DMS114 treated with DMSO at 0.1 percent for 48 hours (cell line): ENCODE data around the gene CDH22.

Experiments used
- DNase-seq: peaks from one replicate; lab custom pipeline; 2025; ENCODE audit not compliant: unreplicated experiment; lab: John Stamatoyannopoulos, UW

Gene CDH22

GRCh38 chr20:46324960-46325703 lies 16.8 kb upstream of the CDH22 start:
- no peak for DNase-seq

DNA sequence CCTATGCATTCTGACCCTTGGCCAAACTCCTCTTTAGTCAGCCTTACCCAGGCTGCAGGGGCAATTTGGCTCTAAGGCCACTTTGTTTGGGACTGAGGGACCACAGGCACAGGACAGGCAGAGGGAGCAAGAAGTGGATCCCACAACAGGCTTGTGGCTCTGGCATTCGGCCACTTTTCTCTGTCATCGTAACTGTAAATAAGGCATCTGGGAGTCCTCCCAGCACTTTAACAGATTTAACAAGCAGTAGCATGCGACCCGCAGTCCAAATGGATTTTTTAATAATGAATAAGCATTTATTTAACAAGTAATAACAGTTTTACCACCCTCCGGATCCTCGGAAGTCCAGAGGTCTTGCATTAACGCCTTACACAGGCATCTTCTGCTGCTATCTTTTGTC lies 16.1 kb upstream of the CDH22 start:
- DNase-seq = no peak

GRCh38 chr20:46323557-46323956 lies 15.3 kb upstream of the CDH22 start:
- DNase-seq = no peak

- DNase-seq = no peak
These were observed 14.3 kb upstream of the CDH22 start for GRCh38 chr20:46322641-46323040.

GRCh38 chr20:46317685-46318177 lies 9.4 kb upstream of the CDH22 start:
- DNase-seq = no peak

GRCh38 chr20:46316984-46317684 lies 8.8 kb upstream of the CDH22 start:
- DNase-seq = no peak

- no peak for DNase-seq
These were observed 7.0 kb upstream of the CDH22 start for GRCh38 chr20:46315311-46315710.

GRCh38 chr20:46312945-46313861 lies 4.9 kb upstream of the CDH22 start:
- DNase-seq = no peak

GRCh38 chr20:46312075-46312944 lies 4.0 kb upstream of the CDH22 start:
- no peak for DNase-seq

DNA sequence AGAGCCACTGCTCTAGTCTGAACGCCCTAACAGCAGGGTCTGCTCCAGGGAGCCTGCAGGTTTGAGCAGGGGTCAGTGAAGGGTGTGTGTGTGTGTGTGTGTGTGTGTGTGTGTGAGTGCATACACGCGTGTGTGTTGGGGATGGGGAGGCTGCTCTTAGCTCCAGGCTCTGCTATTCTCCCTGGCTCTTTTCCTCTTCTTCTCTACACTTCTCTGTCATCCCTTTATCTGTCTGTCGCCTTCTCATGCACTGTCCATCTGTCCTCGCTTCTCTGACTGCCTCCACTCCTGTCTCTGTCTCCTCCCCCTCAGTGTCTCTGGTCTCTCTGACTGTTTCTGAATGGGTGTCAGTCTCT lies 3.4 kb upstream of the CDH22 start:
- no peak for DNase-seq

DNA sequence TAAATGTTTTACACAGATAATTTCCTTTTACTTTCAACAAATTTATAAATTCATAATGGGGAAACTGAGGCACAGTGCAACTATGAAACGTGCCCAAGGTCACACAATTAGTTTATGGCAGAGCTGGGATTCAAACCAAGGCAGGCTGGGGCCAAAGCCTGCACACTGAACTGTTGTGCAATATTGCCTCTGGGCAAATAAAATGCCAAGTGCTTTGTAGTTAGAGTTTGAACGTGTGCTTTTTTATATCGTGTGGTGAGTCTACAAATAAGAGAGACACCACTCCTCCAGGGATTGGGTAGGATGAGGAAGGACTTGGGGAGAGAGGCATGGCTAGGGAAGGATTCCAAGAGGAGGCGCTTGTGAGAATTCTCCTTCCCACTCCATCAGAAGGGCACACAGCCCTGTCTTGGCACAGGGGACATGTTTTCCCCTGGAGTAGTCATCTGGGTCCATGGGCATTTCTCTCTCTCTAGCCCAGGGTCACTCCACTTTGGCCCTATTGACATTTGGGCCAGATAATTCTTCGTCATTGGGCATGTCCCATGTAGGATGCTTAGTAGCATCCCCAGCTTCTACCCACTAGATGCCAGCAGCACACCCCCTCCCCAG lies 2.8 kb upstream of the CDH22 start:
- DNase-seq = no peak

DNA sequence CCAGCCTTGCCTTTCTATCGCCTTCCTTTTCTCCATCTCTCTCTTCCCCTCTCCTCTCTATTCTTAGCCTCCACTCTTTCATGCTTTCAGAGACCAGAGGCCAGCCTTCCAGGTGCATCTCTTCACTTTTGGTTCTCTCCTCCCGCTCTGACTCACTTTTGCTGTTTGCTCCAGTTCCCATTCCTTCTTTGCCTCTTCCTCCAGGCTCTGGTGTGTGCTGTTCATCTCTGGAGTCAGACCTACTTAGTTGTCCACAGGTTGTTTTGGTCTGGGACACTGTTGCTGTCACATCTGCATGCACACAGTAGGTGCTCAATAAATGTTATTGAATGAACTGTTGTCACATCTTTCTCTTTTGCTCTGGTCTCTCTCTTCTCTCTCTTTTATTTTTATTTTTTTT lies 1.6 kb upstream of the CDH22 start:
- DNase-seq = no peak

DNA sequence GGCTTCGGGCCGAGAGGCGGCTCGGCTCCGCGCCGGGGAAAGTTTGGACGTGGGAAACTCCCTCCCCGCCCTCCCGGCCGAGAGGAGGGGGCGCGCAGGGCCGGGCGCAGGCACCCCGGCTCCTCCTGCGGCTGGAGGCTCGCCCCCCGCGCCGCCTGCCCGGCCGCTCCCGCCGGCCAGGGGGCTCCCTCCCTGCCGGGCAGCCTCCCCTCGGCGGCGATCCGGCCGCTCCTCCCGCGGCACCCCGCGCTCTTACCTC lies 370 bp downstream of the CDH22 start:
- DNase-seq = no peak

GRCh38 chr20:46307139-46307998 lies 929 bp downstream of the CDH22 start:
- DNase-seq = no peak

- no peak for DNase-seq
These were observed 1.6 kb downstream of the CDH22 start for GRCh38 chr20:46306743-46307138.

DNA sequence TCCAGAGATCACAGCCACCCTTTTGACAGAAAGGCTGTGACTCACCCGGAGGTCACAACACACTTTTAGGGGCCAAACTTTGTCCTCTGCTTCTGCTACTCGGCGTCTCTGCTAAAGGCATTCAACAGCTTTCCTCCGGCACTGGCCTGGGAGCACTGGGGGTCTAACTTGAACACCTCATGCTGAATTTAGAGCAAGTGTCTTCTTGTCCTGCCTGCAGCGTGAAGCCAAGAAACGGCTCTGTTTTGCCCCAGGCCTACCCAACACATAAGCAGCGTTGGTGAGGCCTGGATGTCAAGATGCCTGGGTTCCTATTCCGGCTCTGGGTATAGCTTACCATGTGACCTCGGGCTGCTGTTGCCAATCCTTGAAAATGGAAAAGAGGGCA lies 2.3 kb downstream of the CDH22 start:
- no peak for DNase-seq

DNA sequence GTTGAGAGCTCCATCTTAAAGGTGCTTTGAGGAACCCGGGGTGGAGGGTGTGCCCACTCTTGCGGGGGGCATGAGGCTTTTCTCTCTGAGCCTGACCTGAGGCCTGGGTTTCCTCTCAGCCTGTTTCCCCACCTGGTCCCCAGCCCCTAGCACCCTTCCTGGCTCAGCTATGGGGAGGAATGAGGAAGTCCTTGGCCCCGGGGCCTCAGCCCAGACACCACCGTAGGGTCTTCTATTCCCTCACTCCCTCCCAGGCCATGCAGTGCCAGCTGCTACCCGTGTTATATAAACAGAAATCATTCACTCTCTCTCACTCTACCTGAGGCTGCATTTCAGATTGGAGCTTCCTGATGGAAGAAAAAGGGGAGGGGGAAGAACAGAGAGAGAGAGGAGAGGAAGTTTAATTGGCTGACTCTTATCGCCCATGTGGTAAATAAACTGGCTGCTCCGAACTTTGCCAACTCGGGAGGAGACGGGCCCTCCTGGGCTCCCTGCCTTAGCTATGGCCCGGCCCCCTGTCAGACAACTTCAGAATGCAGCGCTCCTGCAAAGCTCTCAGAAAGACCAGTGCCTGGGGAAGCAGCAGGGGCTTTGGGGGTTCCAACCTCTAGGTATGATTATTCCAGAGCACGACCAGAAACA lies 2.8 kb downstream of the CDH22 start:
- no peak for DNase-seq

DNA sequence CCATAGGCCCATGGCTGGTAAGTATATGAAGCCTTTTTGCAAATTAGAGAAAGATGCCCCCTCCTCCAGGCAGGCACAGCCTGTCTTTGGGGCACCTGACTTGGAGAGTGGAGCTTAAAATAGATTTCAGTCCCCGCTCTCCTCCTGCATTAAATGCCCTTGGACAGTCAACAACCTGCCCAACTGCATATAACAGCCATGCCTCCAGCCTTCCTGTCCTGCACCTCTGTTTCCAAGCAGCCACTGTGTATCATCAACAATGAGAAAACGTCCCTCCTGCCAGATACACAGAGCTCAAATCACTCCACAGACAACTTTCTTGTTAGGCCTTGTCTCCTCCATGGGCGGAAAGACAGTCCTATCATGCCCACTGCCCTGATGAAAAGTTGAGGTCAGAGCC lies 3.4 kb downstream of the CDH22 start:
- DNase-seq = no peak

DNA sequence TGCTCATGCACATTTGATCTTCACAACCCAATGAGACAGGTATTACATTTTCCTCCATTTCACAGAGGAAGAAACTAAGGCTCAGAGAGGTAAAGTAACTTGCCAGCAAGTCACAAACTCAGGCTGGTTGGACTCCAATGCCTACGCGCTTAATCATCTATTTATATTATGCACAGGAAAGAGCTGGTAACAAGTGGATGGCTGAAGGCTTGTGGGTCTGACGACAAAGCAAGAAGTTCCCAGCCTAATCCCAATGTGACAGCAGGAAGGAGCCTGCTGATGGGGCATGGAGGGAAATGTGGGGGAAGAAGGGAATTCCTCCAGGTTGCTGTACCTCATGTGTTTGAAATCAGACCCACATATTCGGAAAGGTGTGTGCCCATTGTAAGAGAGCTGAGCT lies 3.9 kb downstream of the CDH22 start:
- DNase-seq = no peak
